GM18520 (cell line): Measurements from ENCODE around the gene KIF23.
"Not testable (repeated sequence)": the region's sequence is repeated elsewhere in the genome, so short reads cannot be mapped to it uniquely, and the experiment has no call there.

Source experiments
- ATAC-seq: cut with Tn5 transposase; IDR thresholded peaks from one replicate; pipeline ENCODE4 v1.9.1; 2021; ENCODE audit not compliant: unreplicated experiment

KIF23 gene

GRCh38 chr15:69434238-69434637 lies 20.1 kb downstream of the KIF23 start:
- no peak for ATAC-seq

DNA sequence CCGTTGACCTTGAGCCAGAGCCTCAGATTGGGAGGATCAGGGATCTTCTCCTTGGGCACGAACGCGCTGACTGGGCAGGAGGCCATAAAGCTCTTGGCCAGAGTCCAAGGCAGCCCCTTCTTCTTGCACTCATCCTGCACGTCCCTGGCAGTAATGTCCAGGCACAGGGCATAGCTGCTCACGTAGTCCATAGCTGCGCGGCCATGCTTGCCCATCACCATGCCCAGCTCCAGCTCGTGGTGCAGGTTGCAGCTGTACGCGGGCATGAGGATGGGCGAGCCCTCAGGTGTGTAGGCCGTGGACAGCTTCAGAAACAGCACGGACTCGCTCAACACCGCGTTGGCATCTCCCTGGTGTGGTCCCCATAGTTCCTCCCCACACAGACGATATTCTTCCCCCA lies 20.5 kb downstream of the KIF23 start:
- ATAC-seq = no peak

DNA sequence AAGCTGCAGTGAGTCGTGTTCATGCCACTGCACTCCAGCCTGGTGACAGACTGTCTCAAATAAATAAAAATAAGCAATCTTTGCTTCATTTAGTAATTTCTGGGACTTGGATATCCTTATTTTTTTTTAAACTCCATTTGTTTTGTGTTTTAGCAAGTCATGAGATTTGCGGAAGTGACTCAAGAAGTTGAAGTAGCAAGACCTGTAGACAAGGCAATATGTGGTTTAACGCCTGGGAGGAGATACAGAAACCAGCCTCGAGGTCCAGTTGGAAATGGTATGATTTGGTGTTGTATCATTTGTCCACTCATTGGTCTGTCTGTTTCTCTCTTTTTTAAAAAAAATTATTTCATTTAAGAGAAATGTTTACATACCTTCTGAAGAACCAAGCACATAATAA lies 21.8 kb downstream of the KIF23 start:
- no peak for ATAC-seq

- no peak for ATAC-seq
Measured at GRCh38 chr15:69436951-69437350, 22.8 kb downstream of the KIF23 start.

GRCh38 chr15:69439623-69440022 lies 25.5 kb downstream of the KIF23 start:
- no peak for ATAC-seq

DNA sequence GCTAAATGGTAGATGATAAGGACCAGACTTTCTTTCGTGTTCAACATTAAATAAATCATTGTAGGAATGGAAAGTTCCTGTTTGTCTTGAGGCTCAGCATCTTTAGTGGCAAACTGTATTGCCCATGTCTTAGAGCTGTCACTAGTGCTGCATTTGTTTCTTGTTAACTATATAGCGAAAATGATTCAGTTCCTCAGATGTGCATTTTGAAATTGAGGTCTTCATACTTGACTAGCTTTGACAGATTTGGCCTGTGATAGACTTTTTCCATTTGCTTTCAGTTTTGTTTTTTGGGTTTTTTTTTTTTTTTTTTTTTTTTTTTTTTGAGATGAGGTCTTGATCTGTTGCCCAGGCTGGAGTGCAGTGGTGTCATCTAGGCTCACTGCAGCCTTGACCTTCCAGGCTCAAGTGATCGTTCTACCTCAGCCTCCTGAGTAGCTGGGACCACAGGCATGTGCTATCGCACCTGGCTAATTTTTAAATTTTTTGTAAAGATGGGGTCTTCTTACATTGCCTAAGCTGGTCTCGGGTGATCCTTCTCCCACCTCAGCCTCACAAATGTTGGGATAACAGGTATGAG lies 29.0 kb downstream of the KIF23 start:
- ATAC-seq = no peak

- no peak for ATAC-seq
Measured at GRCh38 chr15:69444686-69445085, 30.5 kb downstream of the KIF23 start.

DNA sequence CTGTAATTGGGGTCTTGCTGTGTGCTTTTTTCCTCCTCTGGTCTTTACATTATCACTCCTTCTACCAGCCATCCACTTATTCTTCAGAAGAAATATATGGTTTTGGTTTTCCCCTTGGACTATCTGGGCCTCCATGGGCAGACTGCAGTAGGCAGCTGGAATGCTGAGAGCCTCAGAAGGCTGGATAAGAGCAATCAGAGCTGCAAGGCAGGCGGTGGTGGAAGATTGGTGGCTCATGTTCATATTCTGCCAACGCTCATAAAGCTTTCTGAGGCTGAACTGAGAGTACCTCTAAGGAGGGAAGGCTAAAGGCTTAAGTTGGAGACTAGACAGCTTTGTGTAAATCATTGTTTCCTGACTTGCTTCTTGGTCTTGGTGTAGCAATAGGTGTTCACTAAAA lies 32.8 kb downstream of the KIF23 start:
- ATAC-seq = no peak

DNA sequence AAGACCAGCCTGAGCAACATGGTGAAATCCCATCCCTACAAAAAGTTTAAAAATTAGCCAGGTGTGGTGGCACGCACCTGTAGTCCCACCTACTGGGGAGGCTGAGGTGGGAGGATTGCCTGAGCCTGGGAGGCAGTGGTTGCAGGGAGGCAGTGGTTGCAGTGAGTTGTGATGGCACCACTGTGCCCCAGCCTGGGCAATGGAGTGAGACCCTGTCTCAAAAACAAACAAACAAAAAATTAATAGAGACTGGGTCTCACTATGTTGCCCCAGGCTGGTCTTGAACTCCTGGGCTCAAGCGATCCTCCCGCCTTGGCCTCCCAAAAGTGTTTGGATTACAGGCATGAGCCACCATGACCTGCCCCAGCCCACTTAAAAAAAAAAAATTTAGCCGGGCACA lies 36.1 kb downstream of the KIF23 start:
- not testable (repeated sequence) for ATAC-seq

DNA sequence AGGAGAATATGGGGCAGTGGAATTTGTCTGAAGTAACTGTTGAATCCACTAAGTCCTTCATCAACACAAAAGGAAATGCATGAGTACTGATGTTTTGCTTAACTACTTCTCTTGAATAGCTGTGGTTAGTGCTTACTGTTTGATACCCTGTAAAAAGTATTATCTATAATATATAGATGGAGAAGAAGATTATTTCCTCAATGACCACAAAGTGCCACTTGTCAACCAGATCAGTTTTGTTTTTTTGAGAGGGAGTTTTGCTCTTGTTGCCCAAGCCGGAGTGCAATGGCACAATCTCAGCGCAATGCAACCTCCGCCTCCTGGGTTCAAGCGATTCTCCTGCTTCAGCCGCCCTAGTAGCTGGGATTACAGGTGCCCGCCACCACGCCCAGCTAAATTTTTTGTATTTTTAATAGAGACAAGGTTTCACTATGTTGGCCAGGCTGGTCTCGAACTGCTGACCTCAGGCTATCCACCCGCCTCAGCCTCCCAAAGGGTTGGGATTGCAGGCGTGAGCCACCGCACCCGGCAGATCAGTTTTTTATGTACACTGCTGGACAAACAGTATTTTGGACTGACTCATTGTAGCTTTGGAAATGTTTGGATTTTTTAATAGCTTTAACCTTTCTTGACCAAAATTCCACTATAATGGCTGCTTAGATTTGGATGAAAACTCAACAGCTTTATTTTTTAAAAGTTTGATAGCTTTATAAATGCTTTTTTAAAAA lies 37.0 kb downstream of the KIF23 start:
- ATAC-seq = no peak

DNA sequence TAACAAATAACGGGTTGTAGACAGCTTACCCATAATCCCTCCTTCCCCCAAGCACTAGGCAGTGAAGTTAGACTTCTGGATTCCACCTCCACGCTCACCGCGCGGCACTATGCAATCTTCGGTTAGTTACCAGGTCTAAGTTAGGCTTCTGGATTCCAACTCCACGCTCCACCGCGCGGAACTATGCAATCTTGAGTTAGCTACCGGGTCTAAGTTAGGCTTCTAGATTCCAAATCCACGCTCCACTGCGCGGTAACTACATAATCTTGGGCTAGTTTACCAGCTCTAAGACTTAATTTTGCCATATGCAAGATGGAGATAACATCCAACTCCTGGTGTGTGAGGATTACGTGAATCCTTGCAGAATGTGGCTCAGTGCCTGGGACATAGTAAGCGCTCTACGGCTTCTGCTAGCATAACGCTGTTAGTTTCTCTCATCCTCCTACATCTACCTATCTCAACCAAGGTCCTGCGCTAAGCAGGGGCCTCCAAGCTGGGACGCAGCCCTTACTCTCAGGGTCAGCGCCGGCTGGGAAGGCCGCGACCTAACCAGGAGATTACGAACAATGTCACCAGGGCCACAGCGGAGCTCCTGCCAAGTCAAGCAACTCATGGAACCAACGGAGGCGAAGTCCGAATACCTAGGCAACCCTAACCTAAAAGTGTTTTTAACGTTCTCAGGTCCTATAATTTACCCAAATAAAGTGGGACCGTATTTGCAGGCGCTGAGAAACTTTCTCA lies 38.0 kb downstream of the KIF23 start:
- peak; percentile 15 for ATAC-seq

DNA sequence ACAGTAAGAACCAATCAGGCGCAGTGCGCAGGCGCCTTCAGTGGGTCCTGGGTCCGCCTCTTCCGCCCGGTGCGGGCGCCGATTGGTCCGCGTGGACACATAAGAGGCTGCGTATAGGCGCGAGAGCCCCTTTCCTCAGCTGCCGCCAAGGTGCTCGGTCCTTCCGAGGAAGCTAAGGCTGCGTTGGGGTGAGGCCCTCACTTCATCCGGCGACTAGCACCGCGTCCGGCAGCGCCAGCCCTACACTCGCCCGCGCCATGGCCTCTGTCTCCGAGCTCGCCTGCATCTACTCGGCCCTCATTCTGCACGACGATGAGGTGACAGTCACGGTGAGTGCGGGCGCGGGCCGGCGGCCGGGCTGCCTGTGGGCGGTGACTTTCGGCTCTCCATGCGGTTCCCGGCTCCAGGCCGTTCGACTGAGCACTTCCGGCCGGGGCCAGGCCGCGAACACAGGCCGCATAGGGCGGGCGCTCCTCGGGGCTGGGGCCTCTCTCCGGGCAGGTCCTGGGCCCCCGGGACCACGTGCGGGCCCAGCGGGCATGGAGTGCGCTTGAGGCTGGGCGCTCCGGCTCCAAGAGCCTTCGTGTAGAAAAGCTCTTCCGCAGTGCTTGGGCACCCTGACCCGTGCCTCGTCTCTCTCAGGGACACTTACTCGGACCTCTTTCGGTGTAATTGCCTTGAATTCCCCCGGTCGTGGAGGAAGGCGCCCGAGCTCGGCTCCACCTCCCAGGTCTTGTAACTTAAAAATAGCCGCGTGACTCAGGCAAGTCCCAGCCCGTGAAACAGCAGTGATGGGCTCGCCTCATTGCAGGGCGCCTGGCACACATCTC lies 38.8 kb downstream of the KIF23 start, which contains the start of gene RPLP1:
Gene RPLP1 (plus strand): TSS at position 127 of the 830 bp plus-strand sequence. CDS start 131 bp downstream, at position 258.
- ATAC-seq = peak; percentile 80

- no peak for ATAC-seq
Measured at GRCh38 chr15:69454953-69455352, 40.8 kb downstream of the KIF23 start.

DNA sequence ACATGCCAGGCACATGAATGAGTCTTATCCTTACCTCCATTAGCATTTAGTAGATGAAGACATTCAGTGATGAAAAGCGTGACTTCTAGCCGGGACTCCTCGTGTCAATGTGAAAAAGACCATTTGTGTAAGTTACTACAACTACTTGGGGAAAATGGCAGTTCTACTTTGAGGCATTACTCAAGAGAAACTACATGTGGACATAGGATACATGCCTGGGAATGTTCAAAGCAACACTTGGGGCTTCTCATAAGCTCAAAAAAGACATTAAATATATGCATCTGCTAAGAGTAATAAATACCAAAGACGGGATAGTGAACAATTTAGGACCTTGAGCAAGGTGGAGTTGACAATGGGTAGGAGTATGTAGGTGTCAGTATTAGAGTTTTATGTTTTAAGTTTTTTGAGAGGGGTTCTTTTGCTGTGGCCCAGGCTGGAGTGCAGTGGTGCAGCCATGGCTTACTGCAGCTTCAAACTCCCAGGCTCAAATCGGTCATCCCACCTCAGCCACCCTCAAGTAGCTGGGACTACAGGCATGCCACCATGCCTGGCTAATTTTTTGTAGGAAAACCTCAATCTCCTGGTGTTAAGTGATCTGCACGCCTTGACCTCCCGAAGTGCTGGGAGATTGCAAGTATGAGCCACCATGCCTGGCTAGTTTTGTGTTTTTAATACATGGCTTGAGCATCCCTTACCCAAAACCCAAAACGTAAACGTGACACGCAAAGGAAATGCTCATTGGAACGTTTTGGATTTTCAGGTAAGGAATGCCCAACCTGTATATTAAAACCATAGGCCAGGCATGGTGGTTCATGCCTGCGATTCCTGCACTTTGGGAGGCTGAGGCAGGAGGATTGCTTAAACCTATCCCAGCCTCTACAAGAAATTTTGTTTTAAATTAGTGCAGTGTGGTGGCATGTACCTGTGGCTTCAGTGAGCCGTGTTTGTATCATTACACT lies 42.3 kb downstream of the KIF23 start:
- no peak for ATAC-seq

DNA sequence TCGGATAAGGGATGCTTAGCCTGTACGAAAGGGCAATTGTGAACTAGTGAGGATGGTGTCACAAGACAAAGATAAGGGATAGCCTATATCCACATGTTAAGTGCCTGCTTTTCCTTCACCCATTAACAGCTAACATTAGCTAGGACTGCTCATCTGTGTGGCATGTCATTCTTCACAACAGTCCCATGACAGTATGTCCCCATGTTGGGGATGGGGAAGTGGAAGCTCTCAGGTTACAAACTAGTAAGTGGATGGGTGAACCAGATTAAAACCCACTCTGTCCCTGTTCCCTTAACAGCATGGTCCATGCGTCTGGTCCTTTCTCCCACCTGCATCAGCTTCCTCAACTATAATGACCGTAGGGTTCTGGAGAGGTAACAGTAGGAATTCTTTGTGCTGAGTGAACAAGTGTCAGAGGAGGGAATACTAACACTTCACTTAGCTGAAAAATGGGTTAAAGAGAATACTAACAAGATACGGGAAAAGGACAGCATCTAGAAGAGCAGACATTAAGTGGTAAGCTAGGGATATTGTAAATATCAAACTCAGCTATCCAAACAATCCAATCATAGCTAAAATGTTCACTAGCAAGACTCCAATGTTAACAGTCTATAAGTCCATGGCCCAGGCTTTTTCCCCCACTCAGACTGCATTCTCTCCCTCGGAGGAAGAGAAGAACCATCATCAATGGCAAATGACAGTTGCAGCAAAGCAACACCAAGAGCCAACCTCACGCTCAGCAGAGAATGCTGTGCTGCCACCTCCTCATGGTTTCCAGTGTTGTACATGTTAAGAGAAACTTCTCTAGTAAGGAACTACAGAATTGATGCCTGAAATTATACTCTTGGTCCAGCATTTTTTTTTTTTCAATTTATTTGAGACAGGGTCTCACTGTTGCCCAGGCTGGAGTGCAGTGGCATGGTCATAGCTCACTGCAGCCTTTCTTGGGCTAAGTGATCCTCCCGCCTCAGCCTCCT lies 43.4 kb downstream of the KIF23 start:
- no peak for ATAC-seq

DNA sequence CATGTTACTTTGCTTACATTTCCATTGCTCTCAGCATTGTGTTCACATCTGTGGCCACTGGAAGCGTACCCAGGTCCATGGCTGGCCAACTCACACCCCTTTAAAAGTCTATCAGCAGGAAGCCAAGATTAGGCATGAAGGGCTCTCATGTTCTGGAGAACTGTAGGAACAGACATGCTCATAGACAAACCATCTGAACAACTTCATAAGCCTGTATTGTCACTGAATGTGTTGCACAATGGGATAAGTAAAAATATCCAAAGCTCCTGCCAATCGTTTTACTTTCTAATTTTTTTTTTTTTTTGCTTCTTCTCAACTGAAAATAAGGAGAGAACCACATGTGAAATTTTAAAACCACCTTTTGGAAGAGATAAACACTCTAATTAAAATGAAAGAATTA lies 44.9 kb downstream of the KIF23 start:
- ATAC-seq = no peak

GRCh38 chr15:69460481-69460880 lies 46.3 kb downstream of the KIF23 start:
- ATAC-seq = no peak

DNA sequence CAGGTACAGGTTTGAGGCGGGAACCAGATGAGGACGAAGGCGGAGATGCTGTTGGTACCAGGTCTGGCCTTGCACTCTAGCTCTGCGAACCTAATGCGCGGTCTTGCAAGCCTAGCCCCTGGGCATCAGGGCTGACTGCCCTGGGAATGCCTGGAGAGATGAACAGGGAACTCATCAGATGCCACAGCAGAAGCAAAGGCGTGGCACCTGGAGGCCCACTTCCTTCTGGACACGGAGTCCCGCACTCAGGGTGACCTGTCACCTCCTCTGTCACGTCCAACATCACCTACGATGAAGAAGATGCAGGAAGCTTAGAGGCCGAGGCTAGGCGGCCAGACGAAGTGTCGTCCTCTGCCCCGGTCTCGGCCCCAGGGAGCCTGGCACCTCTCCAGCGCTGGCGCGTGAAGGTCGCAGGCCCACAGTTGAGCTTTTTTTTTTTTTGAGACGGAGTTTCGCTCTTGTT lies 47.9 kb downstream of the KIF23 start:
- no peak for ATAC-seq
